Activated CD4-positive, CD25-positive, alpha-beta regulatory T cell treated with anti-CD3 and anti-CD28 coated beads, Interleukin-2, amount 50 U/mL, for 24 hours (primary cell): ENCODE results near the gene CCDC178.
A peak's percentile ranks its signal among the peaks of the same experiment; 100 is the strongest.
"Not testable (repeated sequence)": the region's sequence is repeated elsewhere in the genome, so short reads cannot be mapped to it uniquely, and the experiment has no call there.

ENCODE experiments used
- ATAC-seq, 2 donors: fragments of 150-1000 bp; cut with Tn5 transposase; one replicate each; pipeline ENCODE4 v1.10.0; 2021; ENCODE audit warnings: mild to moderate bottlenecking in 1 of 2, moderate library complexity in 1 of 2

CCDC178 gene

DNA sequence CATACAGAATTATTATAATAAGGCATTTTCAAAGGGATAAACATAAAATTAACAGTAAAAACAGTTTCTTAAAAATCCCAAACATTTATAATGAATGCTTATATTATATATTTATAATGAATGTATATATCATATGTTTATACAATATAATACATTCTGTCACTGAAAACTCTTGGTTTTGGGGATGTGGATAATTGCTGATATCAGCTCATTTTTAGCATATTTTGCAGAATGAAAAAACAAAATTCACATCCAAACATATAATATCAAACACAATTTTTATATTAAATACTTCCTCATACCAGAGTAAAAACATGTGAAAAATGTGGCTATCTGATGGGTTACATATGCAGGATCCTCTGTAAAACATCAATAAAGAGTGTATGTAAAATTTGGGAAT, 465.0 kb downstream of the CCDC178 start:
- no peak for ATAC-seq

- no peak for ATAC-seq
Measured at GRCh38 chr18:32975163-32975436, 465.4 kb downstream of the CCDC178 start.

DNA sequence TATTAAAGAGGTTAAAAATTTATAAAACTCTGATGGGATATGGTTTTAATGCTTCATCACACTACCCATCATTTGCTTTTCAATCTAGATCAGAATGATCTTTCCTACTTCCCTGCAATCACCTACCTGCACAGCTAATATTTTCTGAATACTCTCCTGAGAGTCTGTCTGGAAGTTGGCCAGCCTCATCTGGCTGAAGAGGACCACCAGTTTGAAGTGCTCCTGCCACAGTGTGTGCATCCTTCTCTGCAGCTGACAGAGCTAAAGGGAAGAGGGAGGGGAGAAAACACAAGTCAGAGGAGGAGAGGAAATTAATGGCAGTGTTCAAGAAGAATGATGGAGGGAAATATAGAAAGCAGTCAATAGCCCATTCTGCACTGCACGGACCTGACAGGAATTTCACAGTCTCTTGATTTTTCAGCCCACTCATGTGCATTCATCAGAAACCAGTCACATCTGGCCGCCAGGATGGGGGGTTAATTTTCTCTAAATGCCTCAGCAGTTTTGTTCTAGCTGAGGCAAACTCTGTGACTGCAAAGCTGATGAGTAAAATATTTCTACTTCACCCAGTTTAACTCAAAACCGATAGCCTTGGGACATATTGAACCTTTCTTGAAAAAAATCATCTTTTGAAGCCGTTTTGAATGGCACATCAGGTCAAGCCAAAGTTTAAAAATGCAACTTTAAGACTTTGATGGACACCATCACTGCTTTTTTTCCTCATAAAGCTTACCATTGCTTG, 465.9 kb downstream of the CCDC178 start:
- ATAC-seq: no peak

DNA sequence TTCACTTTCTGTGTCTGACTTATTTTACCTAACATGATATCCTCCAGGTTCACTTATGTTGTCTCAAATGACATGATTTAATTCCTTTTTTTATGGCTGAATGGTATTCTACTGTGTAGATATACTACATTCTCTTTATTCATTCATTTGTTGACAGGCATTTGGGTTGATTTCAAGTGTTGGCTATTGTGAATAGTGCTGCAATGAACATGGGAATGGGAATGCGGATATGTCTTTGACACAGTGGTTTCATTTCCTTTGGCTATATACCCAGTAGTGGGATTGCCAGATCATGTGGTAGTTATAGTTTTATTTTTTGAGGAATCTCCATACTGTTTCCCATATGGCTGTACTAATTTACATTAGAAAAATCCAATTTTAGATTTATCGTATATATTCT, 472.3 kb downstream of the CCDC178 start:
- no peak for ATAC-seq

DNA sequence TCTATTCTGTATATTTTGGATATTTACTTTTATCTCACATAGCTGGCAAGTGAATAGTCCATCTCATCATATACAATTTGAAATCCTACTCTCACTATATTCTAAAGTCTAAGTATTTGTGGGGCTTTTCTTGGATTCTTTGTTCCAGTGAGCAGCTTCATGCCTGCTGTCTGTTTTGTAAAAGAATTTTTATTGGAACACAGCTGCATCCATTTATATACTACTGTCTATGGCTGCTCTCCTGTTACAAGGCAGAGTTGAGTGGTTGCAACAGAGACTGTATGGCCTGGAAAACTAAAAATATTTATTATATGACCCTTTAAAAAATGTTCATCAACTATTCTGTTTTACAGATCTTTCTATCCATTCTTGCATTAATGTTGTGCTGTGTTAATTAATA, 474.4 kb downstream of the CCDC178 start:
- no peak for ATAC-seq

DNA sequence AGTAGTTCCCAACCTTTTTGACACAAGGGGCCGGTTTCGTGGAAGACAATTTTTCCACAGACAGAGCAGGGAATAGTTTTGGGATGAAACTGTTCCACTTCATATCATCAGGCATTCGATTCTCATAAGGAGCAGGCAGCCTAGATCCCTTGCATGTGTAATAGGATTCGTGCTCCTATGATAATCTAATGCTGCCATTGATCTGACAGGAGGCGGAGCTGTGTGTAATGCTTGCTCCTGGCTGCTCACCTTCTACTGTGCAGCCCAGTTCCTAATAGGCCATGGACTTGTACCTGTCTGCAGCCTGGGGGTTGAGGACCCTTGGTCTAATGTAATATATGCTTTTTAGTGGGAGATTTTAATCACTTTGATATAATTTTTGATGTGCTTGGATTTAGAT, 479.0 kb downstream of the CCDC178 start:
- ATAC-seq: no peak

GRCh38 chr18:32958746-32959145, 481.8 kb downstream of the CCDC178 start:
- ATAC-seq: peak in 1 of 2 donors; percentile 41

- no peak for ATAC-seq
Measured at GRCh38 chr18:32956591-32957315, 483.8 kb downstream of the CCDC178 start.

DNA sequence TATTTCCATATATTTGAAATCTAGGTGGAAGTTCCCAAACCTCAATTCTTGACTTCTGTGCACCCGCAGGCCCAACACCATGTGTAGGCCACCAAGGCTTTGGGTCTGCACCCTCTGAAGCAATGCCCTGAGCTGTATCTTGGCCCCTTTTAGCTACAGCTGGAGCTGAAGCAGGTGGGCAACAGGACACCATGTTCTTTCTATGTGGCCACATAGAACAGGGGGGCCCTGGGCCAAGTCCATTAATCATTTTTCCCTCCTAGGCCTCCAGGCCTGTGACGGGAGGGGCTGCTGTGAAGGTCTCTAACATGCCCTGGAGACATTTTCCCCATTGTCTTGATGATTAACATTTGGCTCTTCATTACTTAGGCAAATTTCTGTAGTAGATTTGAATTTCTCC, 488.2 kb downstream of the CCDC178 start:
- not testable (repeated sequence) for ATAC-seq

- ATAC-seq: no peak
Measured at GRCh38 chr18:32937597-32937996, 502.9 kb downstream of the CCDC178 start.

GRCh38 chr18:32937066-32937465, 503.5 kb downstream of the CCDC178 start:
- ATAC-seq: no peak

GRCh38 chr18:32934201-32934600, 506.3 kb downstream of the CCDC178 start:
- ATAC-seq: no peak

GRCh38 chr18:32930695-32931301, 509.7 kb downstream of the CCDC178 start:
- peak; percentile 21 to 33 for ATAC-seq

GRCh38 chr18:32929213-32929612, 511.3 kb downstream of the CCDC178 start:
- no peak for ATAC-seq

DNA sequence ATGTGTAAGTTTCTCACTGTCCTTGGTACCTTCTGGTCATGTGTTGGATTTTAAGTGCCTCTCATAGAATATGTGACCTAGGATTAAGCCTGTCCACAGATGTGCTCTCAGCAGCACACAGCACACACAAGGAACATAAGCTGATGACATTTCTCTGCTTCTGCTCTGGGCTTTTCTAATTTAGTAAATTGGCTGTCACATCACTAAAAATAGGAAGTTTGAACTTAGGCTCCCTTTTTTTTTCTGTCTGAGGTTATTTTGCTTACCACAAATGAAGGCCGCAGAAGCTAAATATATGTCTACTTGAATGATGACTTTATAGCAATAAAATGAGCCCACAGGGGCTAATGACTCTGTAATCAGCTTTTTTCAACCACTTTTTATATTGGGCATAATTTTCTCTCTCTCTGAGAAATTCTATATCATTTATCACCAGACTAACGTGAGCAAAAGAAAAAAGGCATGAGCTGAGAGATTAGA, 517.5 kb downstream of the CCDC178 start:
- ATAC-seq: no peak

DNA sequence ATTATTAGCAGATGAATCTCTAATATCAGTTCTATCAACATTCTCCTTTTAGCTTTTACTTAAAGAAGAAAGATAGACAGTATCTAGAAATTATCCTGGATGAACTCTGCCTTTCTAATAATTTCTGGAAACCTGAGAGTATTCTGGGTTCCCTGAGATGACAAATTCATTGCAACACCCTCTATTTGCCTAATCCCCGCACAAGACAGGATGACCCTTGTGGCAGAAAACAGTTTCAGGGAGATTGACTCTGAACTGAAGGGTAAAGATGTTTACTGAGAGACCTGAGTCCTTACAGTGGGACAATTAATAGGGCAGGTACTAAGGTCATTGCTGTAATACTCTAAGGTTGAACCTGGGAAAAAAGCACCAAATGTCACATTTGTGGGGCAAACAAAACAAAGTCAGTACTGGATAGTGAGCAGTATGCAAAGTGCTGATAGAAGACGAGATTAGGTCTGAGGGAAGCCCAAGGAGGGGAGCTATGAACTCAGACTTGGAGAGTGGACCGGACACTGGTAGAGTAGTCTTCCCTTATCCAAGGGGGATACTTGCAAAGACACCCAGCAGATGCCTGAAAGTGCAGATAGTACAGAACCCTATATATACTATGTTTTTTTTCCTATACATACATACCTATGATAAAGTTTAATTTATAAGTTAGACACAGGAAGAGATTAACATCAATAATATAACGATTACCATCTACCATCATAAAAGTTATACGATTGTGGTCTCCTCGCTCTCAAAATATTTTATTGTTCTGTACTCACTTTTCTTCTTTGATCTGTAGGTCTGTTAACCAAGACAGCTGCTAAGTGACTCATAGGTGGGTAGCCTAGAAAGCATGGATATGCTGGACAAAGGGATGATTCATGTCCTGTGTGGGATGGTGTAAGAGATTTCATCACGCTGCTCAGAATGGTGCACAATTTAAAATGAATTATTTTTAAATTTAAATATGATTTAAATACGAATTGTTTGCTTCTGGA, 519.4 kb downstream of the CCDC178 start:
- ATAC-seq: no peak

DNA sequence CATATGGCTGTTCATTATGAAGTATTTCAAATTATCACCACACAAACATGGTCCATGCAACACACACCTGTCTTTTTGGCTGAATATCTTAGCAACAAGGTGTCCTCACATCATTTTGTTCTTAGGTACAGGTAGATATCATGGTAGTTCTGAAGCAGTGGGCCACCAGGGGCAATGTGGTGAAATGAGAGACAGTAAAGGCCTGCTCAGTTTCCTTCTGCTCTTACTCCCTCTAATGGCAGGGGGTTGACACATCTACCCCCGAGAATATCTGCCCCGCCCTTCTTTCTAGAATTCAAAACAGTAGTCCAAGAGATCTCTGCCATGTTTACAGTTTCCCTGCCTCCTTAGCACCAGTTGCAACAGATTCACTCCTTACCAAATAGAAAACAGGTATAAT, 520.7 kb downstream of the CCDC178 start:
- peak in 1 of 2 donors; percentile 53 for ATAC-seq

DNA sequence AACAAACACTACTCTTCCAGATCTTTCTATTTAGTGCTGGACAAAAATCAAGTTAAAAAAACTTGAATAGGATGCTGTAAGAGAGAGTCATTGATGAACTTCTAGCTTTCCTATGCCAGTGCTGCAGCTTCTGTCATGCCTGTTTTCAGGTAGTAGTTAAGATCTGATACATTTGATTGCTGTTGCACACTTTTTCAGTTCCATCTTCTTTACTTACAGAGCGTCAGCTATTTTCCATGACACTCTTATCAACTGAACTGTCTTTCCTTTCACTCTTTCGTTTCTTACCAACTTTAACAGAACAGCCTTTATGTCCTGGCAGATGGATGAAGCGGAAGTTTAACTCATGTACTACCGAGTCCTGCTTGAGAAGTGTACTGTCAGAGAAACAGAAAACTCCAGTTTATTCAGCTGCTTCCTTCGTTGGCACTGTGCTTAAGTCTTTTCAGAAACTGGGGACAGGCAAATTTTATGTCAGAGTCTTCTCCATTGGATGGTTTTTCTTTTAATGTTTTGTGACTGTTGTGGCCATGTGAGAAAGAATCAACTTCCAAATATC, 521.8 kb downstream of the CCDC178 start:
- ATAC-seq: no peak

GRCh38 chr18:32915516-32915915, 525.0 kb downstream of the CCDC178 start:
- no peak for ATAC-seq

- no peak for ATAC-seq
Measured at GRCh38 chr18:32911660-32912284, 528.7 kb downstream of the CCDC178 start.

DNA sequence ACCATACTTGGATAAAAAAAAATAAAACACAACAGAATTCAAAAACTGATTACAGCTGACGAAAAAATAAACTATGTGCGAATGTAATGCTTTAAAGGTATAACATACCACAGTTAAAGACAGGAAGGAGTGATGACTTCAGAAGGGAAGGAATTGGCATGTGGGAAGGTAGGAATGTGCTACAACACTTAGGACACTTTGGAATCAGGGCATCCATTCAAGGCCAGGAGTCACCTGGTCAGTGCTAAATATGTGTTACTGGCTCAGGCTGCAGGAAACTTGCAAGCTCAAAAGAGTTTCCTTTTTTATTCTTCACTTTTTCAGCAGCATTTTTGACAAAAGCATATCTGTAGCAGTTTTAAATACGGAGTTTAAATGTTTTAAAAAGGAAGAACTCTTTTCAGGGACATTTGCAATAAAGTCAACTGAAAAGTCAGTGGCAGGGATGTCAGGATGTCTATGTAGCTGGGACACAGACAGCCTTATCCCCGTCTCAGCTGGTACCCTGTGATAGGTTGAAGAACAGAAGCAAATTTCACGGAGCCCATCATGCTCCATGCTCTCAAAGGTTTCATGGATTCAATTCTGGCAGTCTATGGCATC, 529.7 kb downstream of the CCDC178 start:
- ATAC-seq: no peak
